MM.1S (cell line): ENCODE results near the gene MITD1.

Experiments used
- CTCF ChIP-seq: fragments of 300-600 bp; sonication (generic); IDR thresholded peaks from 2 replicates; pipeline ENCODE4 v1.5.1; 2016; ENCODE audit warnings: antibody characterized with exemption, low read length, mixed read lengths
- EZH2 ChIP-seq: fragments of 300-600 bp; sonication (generic); optimal IDR thresholded peaks from 2 replicates; pipeline ENCODE3; 2017; ENCODE audit warnings: low read depth, mild to moderate bottlenecking, antibody characterized with exemption, low read length, mixed read lengths
- EZH2phosphoT487 ChIP-seq: fragments of 300-600 bp; sonication (generic); IDR thresholded peaks from 2 replicates; pipeline ENCODE4 v1.6.1; 2018; ENCODE audit warnings: antibody characterized with exemption, low read length

- TF ChIP-seq EZH2 (no peak), EZH2phosphoT487 (no peak), CTCF (no peak)
Measured at GRCh38 chr2:99150706-99151105, 30.2 kb downstream of the MITD1 start.
